Measurements from ENCODE around the gene TFAP2A. TPM values are rescaled to one million over a fixed set of nuclear protein-coding genes. Genes with fewer than 3 reads are reported as not detected.

TFAP2A gene
- total and polyA plus RNA-seq, 2 donors from 2014 or later = 10.1 to 16.2 TPM

DNA sequence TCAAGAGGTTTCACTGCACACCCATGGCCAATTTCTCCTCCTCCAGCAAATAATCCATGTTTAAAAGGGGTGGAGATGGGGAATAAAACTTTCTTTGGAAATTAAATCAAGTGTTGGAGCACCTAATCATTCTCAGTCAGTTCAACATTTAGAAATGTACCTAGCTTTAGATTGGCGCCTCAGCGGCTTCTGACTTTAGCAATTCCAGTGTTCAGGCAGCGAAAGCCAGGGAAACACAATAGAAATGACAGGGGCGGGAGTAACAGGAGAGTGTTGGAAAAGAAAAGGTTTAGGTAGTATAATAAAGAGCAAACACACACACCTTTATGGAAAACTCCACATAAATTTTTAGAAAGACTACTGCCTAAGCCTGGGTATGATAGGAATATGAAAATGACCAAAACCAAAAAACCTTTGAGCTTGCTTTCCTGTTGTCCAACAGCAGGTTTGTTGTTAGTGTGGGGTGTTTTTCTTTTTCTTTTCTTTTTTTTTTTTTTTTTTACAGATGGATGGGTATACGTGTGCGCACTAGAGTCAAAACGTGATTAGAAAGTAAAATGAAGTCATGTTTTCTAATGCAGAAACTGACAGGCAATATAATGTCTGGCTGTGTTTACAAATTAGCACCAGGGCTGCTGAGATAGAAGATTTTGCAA lies 7.7 kb downstream of the TFAP2A start:
- Histone ChIP-seq H3K27me3 (ENCODE audit: control insufficient read depth, insufficient read depth, low read length) (peaks cover 40% of the 10 kb centered on the region), H3K9ac (ENCODE audit: low read length in 3 of 3) (peak overlapping the region in 1 of 3 donors; percentile 34), H3K9me3 (ENCODE audit: control insufficient read depth in 2 of 3, insufficient read depth in 1 of 3, low read length in 3 of 3) (peaks cover 0 to 5% (median 0%) of the 10 kb centered on the region in 3 donors), H3K4me3 (ENCODE audit: low read length in 3 of 3) (peak overlapping the region in 1 of 3 donors; percentile 13), H3K36me3 (ENCODE audit: control insufficient read depth in 2 of 3, insufficient read depth in 3 of 3, low read length in 3 of 3) (no peaks in the 10 kb centered on the region), H3K27ac (ENCODE audit: low read depth in 2 of 2, low read length in 2 of 2) (no peak overlapping the region), H3K4me1 (ENCODE audit: control insufficient read depth in 2 of 3, insufficient read depth in 2 of 3, low read depth in 1 of 3, low read length in 3 of 3) (peaks cover 4 to 8% (median 4%) of the 10 kb centered on the region in 3 donors)
- FAIRE-seq (no peak), DNase-seq (peak in 1 of 5 donors; percentile 10)
- intact Hi-C loops (cut with DNase I) = no loop called here
- TF ChIP-seq, protein P1, sequence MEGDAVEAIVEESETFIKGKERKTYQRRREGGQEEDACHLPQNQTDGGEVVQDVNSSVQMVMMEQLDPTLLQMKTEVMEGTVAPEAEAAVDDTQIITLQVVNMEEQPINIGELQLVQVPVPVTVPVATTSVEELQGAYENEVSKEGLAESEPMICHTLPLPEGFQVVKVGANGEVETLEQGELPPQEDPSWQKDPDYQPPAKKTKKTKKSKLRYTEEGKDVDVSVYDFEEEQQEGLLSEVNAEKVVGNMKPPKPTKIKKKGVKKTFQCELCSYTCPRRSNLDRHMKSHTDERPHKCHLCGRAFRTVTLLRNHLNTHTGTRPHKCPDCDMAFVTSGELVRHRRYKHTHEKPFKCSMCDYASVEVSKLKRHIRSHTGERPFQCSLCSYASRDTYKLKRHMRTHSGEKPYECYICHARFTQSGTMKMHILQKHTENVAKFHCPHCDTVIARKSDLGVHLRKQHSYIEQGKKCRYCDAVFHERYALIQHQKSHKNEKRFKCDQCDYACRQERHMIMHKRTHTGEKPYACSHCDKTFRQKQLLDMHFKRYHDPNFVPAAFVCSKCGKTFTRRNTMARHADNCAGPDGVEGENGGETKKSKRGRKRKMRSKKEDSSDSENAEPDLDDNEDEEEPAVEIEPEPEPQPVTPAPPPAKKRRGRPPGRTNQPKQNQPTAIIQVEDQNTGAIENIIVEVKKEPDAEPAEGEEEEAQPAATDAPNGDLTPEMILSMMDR (IDR thresholded peaks at IDR 0.05; ENCODE audit: borderline replicate concordance, extremely low read depth, insufficient read depth) = no peak

DNA sequence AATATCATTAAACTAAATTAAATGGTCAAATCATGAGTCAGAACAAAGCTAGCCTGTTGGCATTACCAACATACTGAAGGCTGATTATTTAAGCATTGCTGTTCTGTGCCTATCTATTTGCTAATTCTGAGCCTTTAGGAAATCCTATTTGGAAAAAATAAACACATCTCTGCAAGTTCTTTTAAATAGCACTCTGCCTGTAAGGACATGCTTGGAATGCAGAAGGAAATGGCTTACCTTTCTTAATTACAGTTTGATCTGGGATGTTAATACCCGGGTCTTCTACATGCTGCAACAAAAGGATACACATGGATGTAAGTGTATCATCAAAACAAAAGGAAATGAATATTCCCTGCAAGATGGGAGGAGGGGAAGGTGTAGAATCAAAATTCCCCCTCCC lies 8.3 kb downstream of the TFAP2A start:
- intact Hi-C loops (cut with DNase I) = no loop called here
- Histone ChIP-seq H3K4me3 (ENCODE audit: low read length in 3 of 3) (no peak overlapping the region), H3K36me3 (ENCODE audit: control insufficient read depth in 2 of 3, insufficient read depth in 3 of 3, low read length in 3 of 3) (peaks cover 0 to 3% (median 0%) of the 10 kb centered on the region in 3 donors), H3K27me3 (ENCODE audit: control insufficient read depth, insufficient read depth, low read length) (peaks cover 46% of the 10 kb centered on the region), H3K4me1 (ENCODE audit: control insufficient read depth in 2 of 3, insufficient read depth in 2 of 3, low read depth in 1 of 3, low read length in 3 of 3) (peaks cover 4 to 8% (median 4%) of the 10 kb centered on the region in 3 donors), H3K9ac (ENCODE audit: low read length in 3 of 3) (no peak overlapping the region), H3K9me3 (ENCODE audit: control insufficient read depth in 2 of 3, insufficient read depth in 1 of 3, low read length in 3 of 3) (peaks cover 0 to 5% (median 0%) of the 10 kb centered on the region in 3 donors), H3K27ac (ENCODE audit: low read depth in 2 of 2, low read length in 2 of 2) (peak overlapping the region in 1 of 2 donors; percentile 5)
- TF ChIP-seq, protein P1 (IDR thresholded peaks at IDR 0.05; ENCODE audit: borderline replicate concordance, extremely low read depth, insufficient read depth) = no peak
- DNase-seq (no peak), FAIRE-seq (no peak)

GRCh38 chr6:10405513-10405900 lies 9.4 kb downstream of the TFAP2A start:
- TF ChIP-seq, protein P1 (IDR thresholded peaks at IDR 0.05; ENCODE audit: borderline replicate concordance, extremely low read depth, insufficient read depth) = no peak
- DNase-seq (no peak), FAIRE-seq (no peak)
- H3K27me3 ChIP-seq (ENCODE audit: control insufficient read depth, insufficient read depth, low read length) = peaks cover 51% of the 10 kb centered on the region
- H3K9ac ChIP-seq (ENCODE audit: low read length in 3 of 3) = no peak overlapping the region
- no peak overlapping the region for H3K27ac ChIP-seq (ENCODE audit: low read depth in 2 of 2, low read length in 2 of 2)
- peaks cover 4 to 8% (median 4%) of the 10 kb centered on the region in 3 donors for H3K4me1 ChIP-seq (ENCODE audit: control insufficient read depth in 2 of 3, insufficient read depth in 2 of 3, low read depth in 1 of 3, low read length in 3 of 3)
- intact Hi-C loops (cut with DNase I) = no loop called here
- H3K4me3 ChIP-seq (ENCODE audit: low read length in 3 of 3) = peak overlapping the region in 1 of 3 donors; percentile 63
- H3K36me3 ChIP-seq (ENCODE audit: control insufficient read depth in 2 of 3, insufficient read depth in 3 of 3, low read length in 3 of 3) = peaks cover 0 to 3% (median 0%) of the 10 kb centered on the region in 3 donors
- H3K9me3 ChIP-seq (ENCODE audit: control insufficient read depth in 2 of 3, insufficient read depth in 1 of 3, low read length in 3 of 3) = peaks cover 0 to 5% (median 0%) of the 10 kb centered on the region in 3 donors

All from kidney (tissue), 14 donors.